ENCODE measurements around the gene ABCA2.

The ABCA2 gene

GRCh38 chr9:137073992-137074399 is 46.0 kb upstream of the ABCA2 start:
- DNase-seq: no peak
- Histone ChIP-seq H3K4me3 (ENCODE audit: low read depth, low read length) (no peak overlapping the region), H3K27me3 (ENCODE audit: insufficient read depth, low read depth, severe bottlenecking) (no peaks in the 10 kb centered on the region), H3K27ac (no peak overlapping the region), H3K36me3 (peaks cover 6% of the 10 kb centered on the region), H3K9me3 (ENCODE audit: severe bottlenecking) (no peaks in the 10 kb centered on the region)
- no peak for TF ChIP-seq CTCF (IDR thresholded peaks at IDR 0.05; ENCODE audit: low read depth, low read length)

DNA sequence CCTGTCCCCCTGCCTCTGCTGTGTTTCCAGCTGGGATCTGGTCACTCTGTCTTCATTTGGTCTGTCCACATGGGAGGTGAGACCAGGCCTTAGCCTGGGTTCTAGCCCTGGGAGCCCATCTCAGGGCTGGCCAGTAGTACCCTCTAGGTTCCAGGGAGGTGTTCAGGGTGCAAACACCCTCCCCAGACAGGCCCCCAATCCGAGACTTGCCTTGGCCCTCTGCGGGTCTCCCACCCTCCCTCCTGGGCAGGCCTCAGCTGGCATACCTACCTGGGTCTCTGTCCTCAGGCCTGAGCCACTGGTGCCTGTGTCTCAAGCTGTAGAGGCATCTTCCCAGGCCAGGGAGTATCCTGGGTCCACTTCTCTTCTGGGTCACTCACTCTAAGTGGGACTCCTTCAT is 43.2 kb upstream of the ABCA2 start:
- Histone ChIP-seq H3K27ac (peak overlapping the region; percentile 92), H3K27me3 (ENCODE audit: insufficient read depth, low read depth, severe bottlenecking) (no peaks in the 10 kb centered on the region), H3K36me3 (peaks cover 15% of the 10 kb centered on the region), H3K4me3 (ENCODE audit: low read depth, low read length) (peak overlapping the region; percentile 62), H3K9me3 (ENCODE audit: severe bottlenecking) (no peaks in the 10 kb centered on the region)
- DNase-seq: no peak
- no peak for TF ChIP-seq CTCF (IDR thresholded peaks at IDR 0.05; ENCODE audit: low read depth, low read length)

DNA sequence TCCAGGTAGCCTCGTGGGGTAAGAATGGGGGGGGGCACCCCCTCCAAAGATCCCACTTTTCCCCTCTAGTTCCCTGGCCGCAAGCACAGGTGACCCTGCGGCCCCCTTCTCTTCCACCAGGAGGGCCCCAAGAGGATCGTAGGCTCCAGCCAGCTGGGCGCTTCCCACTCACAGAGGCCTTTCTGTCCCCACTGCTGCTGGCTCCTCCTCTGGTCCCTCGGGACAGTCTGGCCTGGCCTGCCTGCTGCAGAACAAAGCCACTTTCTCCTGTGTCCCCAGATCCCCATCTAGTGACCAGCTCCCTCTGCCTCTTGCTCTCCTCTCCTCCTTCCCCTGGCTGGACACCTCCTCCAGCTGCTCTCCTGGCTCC is 42.9 kb upstream of the ABCA2 start:
- H3K9me3 ChIP-seq (ENCODE audit: severe bottlenecking): no peaks in the 10 kb centered on the region
- H3K27me3 ChIP-seq (ENCODE audit: insufficient read depth, low read depth, severe bottlenecking): no peaks in the 10 kb centered on the region
- peak overlapping the region; percentile 92 for H3K27ac ChIP-seq
- peak; percentile 73 for DNase-seq
- TF ChIP-seq CTCF (IDR thresholded peaks at IDR 0.05; ENCODE audit: low read depth, low read length): 0 out of 2 replicates have a peak, but pooled peaks have one; percentile 11
- peaks cover 19% of the 10 kb centered on the region for H3K36me3 ChIP-seq
- H3K4me3 ChIP-seq (ENCODE audit: low read depth, low read length): peak overlapping the region; percentile 62

GRCh38 chr9:137070201-137070905 is 42.3 kb upstream of the ABCA2 start, which contains the start of gene SAPCD2:
Gene SAPCD2 (minus strand): TSS chr9:137070557. CDS start chr9:137070460, 97 bp downstream.
- Histone ChIP-seq H3K4me3 (ENCODE audit: low read depth, low read length) (peak within 1 kb of the TSS; percentile 62), H3K27ac (peak within 1 kb of the TSS; percentile 92), H3K36me3 (peaks cover 25% of the 10 kb centered on the region), H3K9me3 (ENCODE audit: severe bottlenecking) (no peaks in the 10 kb centered on the region), H3K27me3 (ENCODE audit: insufficient read depth, low read depth, severe bottlenecking) (no peaks in the 10 kb centered on the region)
- DNase-seq: peak; percentile 92
- TF ChIP-seq CTCF (IDR thresholded peaks at IDR 0.05; ENCODE audit: low read depth, low read length): no peak

DNA sequence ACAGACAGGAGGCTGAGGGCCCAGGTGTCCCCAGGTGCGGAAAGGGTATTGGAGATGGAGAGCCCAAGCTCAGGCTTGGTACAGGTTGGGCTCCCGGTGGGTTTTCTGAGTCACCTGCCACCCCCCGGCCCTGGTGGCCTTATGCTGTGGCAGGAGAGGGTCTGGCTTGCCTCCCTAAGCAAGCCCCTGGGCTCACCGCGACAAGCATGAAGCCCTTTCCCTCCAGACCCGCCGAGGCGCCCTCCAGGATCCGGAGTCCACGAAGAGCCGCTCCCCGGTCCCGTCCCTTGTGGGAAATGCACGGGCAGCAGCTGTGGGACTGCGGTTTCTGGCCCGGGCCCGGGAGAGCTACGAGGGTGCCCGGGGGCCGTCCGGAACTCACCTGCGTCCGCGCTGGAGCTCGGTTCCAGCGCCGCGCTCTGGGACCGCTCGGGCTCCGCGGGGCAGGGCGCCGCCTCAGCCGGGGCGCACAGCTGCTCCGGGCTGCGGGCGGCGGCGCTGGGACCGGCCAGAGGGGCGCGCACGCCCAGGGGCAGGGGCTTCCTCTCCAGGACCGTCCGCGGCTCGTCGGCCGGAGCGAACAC is 41.6 kb upstream of the ABCA2 start:
- H3K27ac ChIP-seq: 0 out of 2 replicates have a peak overlapping the region, but pooled peaks have one; percentile 26
- no peaks in the 10 kb centered on the region for H3K9me3 ChIP-seq (ENCODE audit: severe bottlenecking)
- no peaks in the 10 kb centered on the region for H3K27me3 ChIP-seq (ENCODE audit: insufficient read depth, low read depth, severe bottlenecking)
- peak overlapping the region; percentile 62 for H3K4me3 ChIP-seq (ENCODE audit: low read depth, low read length)
- H3K36me3 ChIP-seq: peaks cover 32% of the 10 kb centered on the region
- no peak for TF ChIP-seq CTCF (IDR thresholded peaks at IDR 0.05; ENCODE audit: low read depth, low read length)
- no peak for DNase-seq
